OCI-LY1 (cell line): ENCODE results near the gene TNFAIP3.

ENCODE experiments used
- H2AFZ ChIP-seq: fragments of 200-600 bp; sonication (generic), shearing (Covaris generic); 2 replicates; pipeline ENCODE4 v1.6.0; 2014; ENCODE audit warnings: antibody characterized with exemption, mild to moderate bottlenecking, low read length
- H3F3A ChIP-seq: fragments of 200-600 bp; sonication (generic), shearing (Covaris generic); 2 replicates; pipeline ENCODE4 v1.6.0; 2014; ENCODE audit warnings: mild to moderate bottlenecking, antibody characterized with exemption, low read length, moderate library complexity; ENCODE audit not compliant: insufficient read depth
- H3K27ac ChIP-seq: fragments of 200-600 bp; sonication (generic); 2 replicates; pipeline ENCODE4 v1.5.1; 2014; ENCODE audit warnings: low read length, mixed run types, mild to moderate bottlenecking, low read depth; ENCODE audit not compliant: poor library complexity, severe bottlenecking
- H3K27me3 ChIP-seq: fragments of 200-600 bp; sonication (generic); 2 replicates; pipeline ENCODE4 v1.6.0; 2014; ENCODE audit warnings: antibody characterized with exemption, mild to moderate bottlenecking, low read length, moderate library complexity; ENCODE audit not compliant: insufficient read depth
- H3K36me3 ChIP-seq: fragments of 200-600 bp; sonication (generic); 2 replicates; pipeline ENCODE4 v1.6.1; 2014; ENCODE audit warnings: mild to moderate bottlenecking, antibody characterized with exemption, low read length, moderate library complexity, mixed read lengths; ENCODE audit not compliant: insufficient read depth
- H3K4me1 ChIP-seq: fragments of 200-600 bp; sonication (generic); 2 replicates; pipeline ENCODE4 v1.5.1; 2014; ENCODE audit warnings: mild to moderate bottlenecking, low read length, moderate library complexity; ENCODE audit not compliant: insufficient read depth, severe bottlenecking
- H3K4me2 ChIP-seq: fragments of 200-600 bp; sonication (generic), shearing (Covaris generic); 2 replicates; pipeline ENCODE4 v1.6.1; 2014; ENCODE audit warnings: low read length
- H3K4me3 ChIP-seq: fragments of 200-600 bp; sonication (generic); 2 replicates; pipeline ENCODE4 v1.5.1; 2014; ENCODE audit warnings: low read length, low read depth, mild to moderate bottlenecking, mixed read lengths; ENCODE audit not compliant: poor library complexity, severe bottlenecking
- H3K79me2 ChIP-seq: fragments of 200-600 bp; shearing (Covaris generic); 2 replicates; pipeline ENCODE4 v1.6.1; 2016; ENCODE audit warnings: mixed run types, low read length, mixed read lengths; ENCODE audit not compliant: insufficient read depth
- H3K9ac ChIP-seq: fragments of 200-600 bp; sonication (generic), shearing (Covaris generic); 2 replicates; pipeline ENCODE4 v1.6.1; 2014; ENCODE audit warnings: mild to moderate bottlenecking, low read length, mixed read lengths
- H3K9me2 ChIP-seq: fragments of 200-600 bp; sonication (generic), shearing (Covaris generic); 2 replicates; pipeline ENCODE4 v1.6.1; 2014; ENCODE audit warnings: low read depth, mild to moderate bottlenecking, low read length, mixed read lengths
- H3K9me3 ChIP-seq: fragments of 200-600 bp; shearing (Covaris generic); 2 replicates; pipeline ENCODE4 v1.6.1; 2014; ENCODE audit warnings: low read length, mixed read lengths
- H4K20me1 ChIP-seq: fragments of 200-600 bp; sonication (generic), shearing (Covaris generic); 2 replicates; pipeline ENCODE4 v1.6.0; 2016; ENCODE audit warnings: mild to moderate bottlenecking, low read length; ENCODE audit not compliant: insufficient read depth
- CTCF ChIP-seq: fragments of 200-600 bp; sonication (generic), shearing (Covaris generic); IDR thresholded peaks from 2 replicates; pipeline ENCODE4 v1.5.1; 2017; ENCODE audit warnings: mild to moderate bottlenecking, antibody characterized with exemption, low read length, moderate library complexity, mixed read lengths
- EZH2 ChIP-seq: fragments of 200-600 bp; sonication (generic), shearing (Covaris generic); IDR thresholded peaks from 2 replicates; pipeline ENCODE4 v1.8.0; 2017; ENCODE audit warnings: borderline replicate concordance, mixed run types, mild to moderate bottlenecking, antibody characterized with exemption, low read length, moderate library complexity, mixed read lengths

TNFAIP3 gene

GRCh38 chr6:137911675-137912191 is 44.7 kb downstream of the TNFAIP3 start:
- Histone ChIP-seq H3K4me2 (no peak overlapping the region), H3K27ac (no peak overlapping the region), H3K79me2 (no peaks in the 10 kb centered on the region)

GRCh38 chr6:137912813-137913212 is 45.8 kb downstream of the TNFAIP3 start:
- H3F3A ChIP-seq: no peaks in the 10 kb centered on the region
- no peaks in the 10 kb centered on the region for H3K9me2 ChIP-seq
- H3K36me3 ChIP-seq: no peaks in the 10 kb centered on the region
- TF ChIP-seq CTCF (no peak), EZH2 (no peak)
- no peak overlapping the region for H3K27ac ChIP-seq
- H3K9ac ChIP-seq: no peak overlapping the region
- no peak overlapping the region for H3K4me3 ChIP-seq
- no peaks in the 10 kb centered on the region for H3K79me2 ChIP-seq
- H3K27me3 ChIP-seq: no peaks in the 10 kb centered on the region
- H3K9me3 ChIP-seq: 0 out of 2 replicates have a peak, but pooled peaks cover 6% of the 10 kb centered on the region
- H4K20me1 ChIP-seq: no peaks in the 10 kb centered on the region
- no peak overlapping the region for H3K4me2 ChIP-seq
- no peaks in the 10 kb centered on the region for H3K4me1 ChIP-seq
- H2AFZ ChIP-seq: no peak overlapping the region

More at GRCh38 chr6:137911675-137912191, 44.7 kb downstream of the TNFAIP3 start:
- Histone ChIP-seq H3K27me3 (no peaks in the 10 kb centered on the region), H3K9me2 (no peaks in the 10 kb centered on the region), H3F3A (no peaks in the 10 kb centered on the region), H4K20me1 (no peaks in the 10 kb centered on the region), H3K4me1 (no peaks in the 10 kb centered on the region), H3K9me3 (0 out of 2 replicates have a peak, but pooled peaks cover 6% of the 10 kb centered on the region), H3K36me3 (no peaks in the 10 kb centered on the region), H3K9ac (no peak overlapping the region), H2AFZ (no peak overlapping the region), H3K4me3 (no peak overlapping the region)
- TF ChIP-seq EZH2 (no peak), CTCF (no peak)

GRCh38 chr6:137913434-137913833 is 46.4 kb downstream of the TNFAIP3 start:
- H3K27ac ChIP-seq: no peak overlapping the region
- H3K4me2 ChIP-seq: no peak overlapping the region
- no peaks in the 10 kb centered on the region for H3F3A ChIP-seq
- no peaks in the 10 kb centered on the region for H4K20me1 ChIP-seq
- no peaks in the 10 kb centered on the region for H3K9me2 ChIP-seq
- no peaks in the 10 kb centered on the region for H3K36me3 ChIP-seq
- TF ChIP-seq EZH2 (no peak), CTCF (no peak)
- no peak overlapping the region for H2AFZ ChIP-seq
- no peaks in the 10 kb centered on the region for H3K4me1 ChIP-seq
- no peak overlapping the region for H3K4me3 ChIP-seq
- H3K79me2 ChIP-seq: no peaks in the 10 kb centered on the region
- H3K9me3 ChIP-seq: 0 out of 2 replicates have a peak, but pooled peaks cover 6% of the 10 kb centered on the region
- no peak overlapping the region for H3K9ac ChIP-seq
- no peaks in the 10 kb centered on the region for H3K27me3 ChIP-seq
